Measurements from ENCODE around the gene DHX34.
A peak's percentile ranks its signal among the peaks of the same experiment; 100 is the strongest.

DHX34 gene

DNA sequence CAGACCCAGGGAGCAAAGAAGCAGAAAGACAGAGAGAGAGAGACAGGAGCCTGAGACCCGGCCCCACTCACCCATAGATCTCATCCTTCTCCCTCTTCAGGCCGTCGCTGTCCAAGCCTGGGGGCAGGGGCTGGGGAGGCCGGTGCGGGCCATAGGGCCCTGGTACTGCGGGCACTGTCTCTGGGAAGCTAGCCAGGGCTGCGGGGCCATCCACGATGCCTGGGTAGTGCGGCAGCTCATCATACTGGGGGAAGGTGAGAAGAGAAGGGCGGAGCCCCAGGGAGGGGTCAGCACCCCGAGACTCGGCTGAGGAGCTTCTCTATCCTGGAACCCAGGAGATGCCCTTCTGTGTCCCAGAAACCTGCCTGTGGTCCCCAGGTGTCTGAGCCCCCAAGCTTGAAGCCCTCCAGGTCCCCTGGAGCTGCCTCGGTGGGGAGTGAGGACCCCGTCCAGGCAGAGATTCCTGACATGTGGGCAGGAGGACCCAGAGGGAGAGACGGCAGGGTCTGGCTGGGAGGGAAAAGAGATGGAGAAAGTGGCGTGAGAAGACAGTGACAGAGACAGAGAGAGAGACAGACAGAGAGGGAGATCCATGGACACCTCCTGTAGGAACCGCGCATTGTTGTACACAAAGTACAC is 68.1 kb downstream of the DHX34 start:
- DNase-seq (ENCODE audit: low read depth): no peak

DNA sequence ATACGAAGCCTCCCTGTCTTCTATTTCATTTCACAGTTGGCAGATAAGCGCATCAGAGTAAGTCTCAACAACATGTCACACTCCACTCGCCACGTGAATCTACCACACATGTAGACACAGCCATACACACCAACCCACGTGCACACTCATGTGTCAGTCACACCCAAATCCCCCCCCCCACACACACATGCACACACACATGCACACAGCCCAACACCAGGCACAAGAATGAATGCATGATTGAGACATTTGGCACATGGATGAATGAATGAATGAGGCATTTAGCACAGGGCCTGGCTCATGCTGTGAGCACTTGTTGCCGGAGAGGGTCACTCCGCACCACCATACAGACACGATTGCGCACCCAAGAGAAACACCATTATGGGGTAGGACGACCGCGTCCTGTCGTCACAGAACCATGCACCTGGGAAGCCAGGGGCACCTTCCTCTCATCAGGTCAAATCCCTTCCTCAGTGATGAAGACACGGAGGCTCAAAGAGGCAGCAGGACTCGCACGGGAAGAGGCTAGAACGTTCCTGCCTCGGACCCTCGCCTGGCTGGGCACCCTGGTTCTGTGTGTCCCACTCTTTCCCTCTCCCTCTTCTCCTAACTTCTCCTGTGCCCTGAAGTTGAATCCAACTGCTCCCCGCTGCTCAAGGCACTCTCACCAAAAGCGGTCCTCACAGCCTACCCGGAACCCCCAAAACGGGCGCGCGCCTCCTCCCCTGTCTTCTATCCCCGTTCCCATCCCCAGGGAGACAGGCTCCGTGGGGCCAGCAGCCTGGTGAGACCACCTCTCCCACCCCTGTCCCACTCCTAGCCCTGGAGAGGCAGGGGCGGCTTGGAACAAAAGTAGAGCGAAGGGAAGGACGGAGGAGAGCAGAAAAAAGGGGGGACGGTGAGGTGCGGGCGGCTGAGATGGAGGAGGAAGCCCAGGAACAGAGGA is 68.9 kb downstream of the DHX34 start:
- DNase-seq (ENCODE audit: low read depth): no peak

DNA sequence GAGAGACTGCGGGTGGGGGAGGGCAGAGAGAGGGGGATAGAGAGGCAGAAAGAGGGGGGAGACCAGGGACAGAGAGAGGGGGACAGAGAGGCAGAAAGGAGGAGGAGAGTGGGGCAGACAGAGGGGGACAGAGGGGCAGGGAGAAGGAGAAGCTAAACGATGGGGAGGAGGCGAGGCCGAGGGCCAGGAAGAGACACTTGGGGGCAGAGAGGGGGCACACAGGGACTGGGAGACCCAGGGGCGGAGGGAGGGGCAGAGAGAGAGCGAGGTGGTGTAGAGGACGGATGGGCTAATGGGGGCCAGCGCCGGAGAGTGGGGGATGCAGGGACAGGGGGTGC is 69.5 kb downstream of the DHX34 start:
- no peak for DNase-seq (ENCODE audit: low read depth)

DNA sequence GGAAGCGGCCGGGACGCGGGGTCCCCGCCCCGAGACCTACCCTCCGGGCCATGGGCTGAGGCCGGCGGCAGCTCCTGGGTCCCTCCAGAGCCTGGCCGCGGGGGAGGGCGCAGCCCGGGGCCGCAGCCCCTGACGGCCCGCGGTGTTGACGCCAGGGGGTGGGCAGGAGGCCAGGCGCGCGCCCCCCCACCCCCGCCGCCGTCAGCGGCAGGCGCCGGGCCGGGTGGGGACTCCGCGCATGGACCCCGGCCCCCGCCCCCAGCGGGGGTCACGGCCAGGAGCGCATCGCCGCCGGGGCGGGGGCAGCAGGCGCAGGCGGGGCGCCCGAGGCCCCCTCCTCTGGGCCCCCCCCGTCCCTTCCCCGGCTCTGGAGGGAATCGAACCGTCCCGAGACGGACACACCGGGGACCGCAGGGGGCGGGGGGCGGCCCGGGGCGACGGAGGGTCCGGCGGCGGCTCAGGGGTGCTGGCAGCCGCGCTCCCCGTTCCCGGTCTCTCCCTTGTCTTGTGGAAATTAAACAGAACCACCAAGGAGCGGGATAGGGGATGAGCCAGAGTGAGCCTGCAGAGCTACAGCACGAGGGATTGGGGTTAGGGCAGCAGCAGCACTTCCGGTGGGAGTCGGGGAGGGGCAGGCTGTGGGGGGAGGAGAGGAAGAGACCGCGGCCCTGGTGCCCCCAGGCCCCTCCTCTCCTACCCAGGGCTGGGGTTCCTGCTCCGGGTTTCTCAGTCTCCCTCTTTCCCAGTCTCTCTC is 70.1 kb downstream of the DHX34 start, which contains the start of gene MEIS3:
TSS of gene MEIS3 (minus strand) at position 498 of the 754 bp plus-strand sequence. CDS start at position 52, 446 bp downstream.
- DNase-seq (ENCODE audit: low read depth): no peak

DNA sequence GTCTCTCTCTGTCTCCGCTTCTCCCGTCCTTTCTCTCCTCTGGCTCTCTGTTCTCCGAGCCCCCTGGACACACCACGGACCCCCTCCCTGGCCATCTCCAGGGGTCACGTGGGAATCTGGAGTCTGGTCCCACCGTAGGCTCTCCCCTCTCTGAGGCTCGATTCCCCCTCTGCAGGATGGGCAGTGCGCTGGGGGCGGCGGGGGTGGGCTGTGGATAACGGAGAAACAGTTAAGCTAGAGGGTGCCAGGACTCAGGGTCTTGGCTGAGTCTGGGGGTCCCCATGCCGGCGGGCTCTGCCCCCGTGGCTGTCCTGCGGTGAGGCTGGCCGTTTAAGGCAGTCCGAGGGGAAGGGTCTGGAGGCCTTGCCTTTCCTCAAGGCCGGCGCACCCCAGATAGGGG is 70.7 kb downstream of the DHX34 start:
- no peak for DNase-seq (ENCODE audit: low read depth)

DNA sequence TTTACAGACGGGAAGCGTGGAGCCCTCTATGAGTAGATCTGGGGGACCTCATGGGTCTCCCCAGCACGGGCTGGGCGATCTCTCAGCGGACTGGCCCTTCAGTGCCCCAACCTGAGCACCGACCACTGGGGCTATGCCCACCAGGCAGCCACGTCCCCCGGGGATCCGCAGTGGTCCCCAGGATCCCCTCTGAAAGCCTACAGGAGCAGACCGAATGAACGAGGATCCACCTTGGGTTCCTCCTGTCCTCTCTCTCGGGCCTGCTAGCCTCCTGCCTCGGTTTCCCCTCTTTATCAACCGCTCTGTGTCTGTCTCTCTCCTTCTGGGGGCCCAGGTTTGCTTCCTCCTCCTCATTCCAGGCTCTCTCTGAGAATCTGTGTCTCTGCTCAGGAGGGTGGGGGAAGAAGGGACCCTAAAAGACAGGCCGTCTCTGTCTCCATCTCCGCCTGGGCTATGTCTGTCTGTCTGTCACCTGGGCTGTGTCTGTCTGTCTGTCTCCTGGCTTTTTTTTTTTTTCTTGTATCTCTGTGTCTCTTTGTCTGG is 72.2 kb downstream of the DHX34 start:
- DNase-seq (ENCODE audit: low read depth): no peak

DNA sequence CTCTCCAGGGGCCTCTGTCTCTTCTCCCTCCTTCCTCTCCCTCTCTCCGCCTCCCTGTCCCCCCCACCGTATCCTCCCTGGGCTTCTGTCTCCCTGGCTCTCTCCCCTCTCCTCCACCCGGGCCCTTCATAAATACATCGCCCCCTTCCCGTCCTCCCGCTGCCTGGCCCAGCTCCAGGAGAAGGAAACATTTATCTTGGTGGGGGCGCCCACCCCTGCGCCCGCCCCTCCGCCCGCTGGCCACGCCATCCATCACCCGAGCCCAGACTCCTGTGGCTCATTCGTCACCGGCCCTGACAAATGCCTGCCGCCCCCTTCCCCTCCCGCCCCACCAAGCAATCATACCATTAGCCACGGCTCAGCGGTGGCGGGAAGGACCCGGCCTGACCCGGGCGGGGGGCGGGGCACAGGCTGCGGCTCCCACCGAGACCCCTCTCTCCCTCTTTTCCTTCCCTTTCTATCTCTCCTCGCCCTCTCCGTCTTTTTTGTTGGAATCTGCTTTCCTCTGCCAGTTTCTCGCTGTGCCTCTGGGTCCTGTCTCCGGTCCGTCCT is 72.8 kb downstream of the DHX34 start:
- DNase-seq (ENCODE audit: low read depth): no peak

DNA sequence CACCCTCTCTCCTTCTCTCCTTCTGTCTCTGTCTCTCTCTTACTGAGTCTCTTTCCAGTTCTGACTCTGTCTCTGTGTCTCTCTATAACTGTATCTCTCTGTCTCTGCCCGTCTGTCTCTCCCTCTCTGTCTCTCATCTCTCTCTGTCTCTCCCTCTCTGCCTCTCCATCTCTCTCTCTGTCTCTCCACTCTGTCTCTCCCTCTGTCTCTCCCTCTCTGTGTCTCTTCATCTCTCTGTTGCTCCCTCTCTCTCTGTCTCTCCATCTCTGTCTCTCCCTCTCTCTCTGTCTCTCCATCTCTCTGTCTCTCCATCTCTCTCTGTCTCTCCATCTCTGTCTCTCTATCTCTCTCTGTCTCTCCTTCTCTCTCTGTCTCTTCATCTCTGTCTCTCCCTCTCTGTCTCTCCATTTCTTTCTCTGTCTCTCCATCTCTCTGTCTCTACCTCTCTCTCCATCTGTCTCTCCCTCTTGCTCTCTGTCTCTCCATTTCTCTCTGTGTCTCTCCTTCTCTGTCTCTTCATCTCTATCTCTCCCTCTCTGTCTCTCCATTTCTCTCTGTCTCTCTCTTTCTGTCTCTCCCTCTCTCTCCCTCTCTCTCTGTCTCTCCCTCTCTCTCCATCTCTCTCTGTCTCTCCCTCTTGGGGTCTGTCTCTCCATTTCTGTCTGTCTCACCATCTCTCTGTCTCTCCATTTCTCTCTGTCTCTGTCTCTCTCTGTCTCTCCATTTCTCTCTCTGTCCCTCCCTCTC is 73.5 kb downstream of the DHX34 start:
- no peak for DNase-seq (ENCODE audit: low read depth)

DNA sequence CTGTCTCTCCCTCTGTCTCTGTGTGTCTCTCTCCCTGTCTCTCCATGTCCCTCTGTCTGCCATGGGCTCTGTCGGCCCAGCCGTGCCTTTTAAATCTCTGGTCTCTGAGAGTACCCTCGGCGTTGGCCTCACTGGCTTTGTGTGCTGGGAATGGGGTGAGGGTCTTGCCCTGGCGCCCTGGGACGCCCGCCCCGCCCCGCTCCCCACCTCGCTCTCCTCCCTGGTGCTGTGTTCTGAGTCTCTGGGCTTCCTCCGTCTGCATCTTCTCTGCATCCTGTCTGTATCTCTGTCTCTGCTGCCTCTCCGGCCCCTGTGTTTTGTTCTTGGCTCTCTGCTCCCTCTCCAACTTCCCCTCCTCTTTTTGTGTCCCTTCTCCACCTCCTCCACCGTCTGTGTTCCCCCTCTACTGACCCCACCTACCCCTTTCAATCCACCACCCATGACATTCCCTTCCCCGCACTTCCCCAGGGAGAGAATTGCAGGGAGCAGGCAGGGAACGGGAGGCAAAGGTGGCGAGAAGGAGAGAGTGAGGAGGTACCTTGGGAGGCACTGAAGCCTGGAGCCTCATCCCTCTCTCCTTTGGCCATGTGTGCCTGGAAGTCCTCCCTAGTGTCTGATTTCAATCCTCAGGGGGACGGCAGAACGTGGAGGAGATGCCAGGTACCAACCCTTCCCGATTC is 74.2 kb downstream of the DHX34 start:
- DNase-seq (ENCODE audit: low read depth): no peak

DNA sequence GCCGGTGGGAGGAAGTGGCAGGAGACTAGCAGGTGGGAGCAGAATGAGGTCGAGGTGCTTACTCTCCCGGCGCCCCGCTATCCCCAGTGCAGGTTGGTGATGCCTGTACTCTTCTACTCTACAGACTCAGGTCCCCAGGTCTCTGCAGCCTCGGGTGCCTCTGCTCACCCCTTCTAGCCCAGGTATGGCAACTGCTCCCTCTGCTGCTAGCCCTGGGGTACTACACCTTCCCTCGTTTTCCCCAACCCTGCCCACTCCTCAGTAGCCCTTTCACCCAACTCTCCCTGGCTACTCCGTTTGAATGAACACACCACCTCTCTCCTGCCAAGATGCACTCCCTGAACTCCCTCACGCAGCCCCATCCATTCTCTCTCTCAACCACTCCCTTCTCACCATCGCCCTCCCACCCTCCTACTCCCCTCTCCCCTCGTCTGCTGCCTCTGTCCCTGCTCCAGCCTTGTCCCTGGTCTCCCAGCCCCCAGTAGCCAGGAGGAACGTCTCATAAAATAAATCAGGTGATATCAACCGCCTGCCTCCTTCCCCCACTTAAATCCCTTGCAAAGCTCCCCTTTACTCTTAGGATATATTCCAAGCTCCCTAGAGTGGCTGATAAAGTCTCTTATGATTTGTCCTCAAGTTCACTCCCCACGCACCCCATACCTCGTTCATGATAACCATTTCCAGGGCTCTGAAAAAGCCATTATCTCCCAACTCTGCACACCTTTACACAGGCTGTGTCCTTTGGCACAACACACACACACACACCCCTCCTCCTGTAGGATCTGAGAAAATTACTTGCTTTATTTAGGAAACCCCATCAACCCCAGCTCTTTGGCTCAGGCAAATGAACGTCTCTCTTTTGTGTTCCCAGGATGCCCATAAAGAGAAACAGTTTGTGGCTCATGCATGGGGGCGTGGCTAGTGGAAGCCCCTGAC is 78.4 kb downstream of the DHX34 start:
- no peak for DNase-seq (ENCODE audit: low read depth)

DNA sequence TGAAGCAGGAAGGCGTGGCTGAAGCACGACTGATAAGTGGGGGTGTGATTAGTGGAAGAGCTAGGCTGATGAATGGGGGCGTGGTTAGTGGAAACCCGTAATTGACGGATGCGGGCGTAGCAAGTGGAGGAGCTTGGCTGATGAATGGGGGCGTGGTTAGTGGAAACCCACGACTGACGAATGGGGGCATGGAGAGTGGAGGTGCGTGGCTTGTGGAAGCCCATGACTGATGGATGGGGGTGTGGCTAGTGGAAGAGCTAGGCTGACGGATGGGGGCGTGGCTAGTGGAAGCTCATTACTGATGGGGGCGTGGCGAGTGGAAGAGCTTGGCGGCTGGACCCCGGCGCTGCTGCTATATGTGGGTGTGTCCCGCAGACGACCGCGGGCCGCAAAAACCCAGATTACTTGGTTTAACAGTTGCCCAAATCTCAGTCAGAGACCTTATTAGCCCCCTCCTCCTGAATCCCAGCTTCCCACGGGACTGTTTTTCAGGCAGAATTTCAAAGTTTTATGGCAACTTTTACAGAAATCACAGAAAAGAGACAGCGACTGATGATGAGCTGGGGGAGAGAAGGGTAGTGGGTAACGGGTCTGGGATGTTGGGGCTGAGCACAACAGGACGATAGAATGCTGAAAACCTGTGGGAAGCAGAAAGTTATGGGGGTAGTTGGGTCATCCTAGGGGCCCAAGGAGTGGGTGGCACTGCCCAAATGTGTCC is 79.2 kb downstream of the DHX34 start:
- peak; percentile 99 for DNase-seq (ENCODE audit: low read depth)

DNA sequence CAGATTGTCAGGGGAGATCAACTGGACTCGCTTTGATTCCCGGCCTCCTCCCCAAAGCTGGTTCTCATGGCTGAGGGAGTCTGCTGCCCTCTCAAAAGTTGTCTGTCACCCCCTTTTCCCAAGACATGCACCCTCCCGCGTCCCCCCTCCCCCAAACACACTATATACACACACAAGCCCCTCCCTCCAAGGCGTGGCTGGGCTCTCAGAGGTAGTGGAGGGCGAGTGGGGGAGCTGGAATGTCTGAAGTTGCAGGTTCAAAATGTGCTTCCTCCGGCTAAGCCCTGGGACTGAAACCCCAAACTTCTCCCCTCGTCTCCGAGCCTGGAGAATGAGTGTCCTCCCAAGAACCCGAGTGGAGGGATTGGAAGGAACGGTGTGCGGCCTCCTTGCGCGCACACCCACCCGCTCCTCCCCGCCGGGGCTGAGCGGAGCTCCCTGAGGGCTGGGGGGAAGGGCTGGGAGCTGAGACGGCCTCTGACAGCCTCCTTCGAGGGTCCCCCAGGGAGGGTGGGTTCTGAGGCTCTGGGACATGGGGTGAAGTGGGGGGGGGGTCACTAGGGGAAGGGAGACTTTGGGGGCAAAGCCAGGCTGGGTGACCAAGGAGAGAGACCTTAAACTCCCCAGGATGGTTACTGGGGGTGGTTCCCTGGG is 80.2 kb downstream of the DHX34 start:
- DNase-seq (ENCODE audit: low read depth): no peak

DNA sequence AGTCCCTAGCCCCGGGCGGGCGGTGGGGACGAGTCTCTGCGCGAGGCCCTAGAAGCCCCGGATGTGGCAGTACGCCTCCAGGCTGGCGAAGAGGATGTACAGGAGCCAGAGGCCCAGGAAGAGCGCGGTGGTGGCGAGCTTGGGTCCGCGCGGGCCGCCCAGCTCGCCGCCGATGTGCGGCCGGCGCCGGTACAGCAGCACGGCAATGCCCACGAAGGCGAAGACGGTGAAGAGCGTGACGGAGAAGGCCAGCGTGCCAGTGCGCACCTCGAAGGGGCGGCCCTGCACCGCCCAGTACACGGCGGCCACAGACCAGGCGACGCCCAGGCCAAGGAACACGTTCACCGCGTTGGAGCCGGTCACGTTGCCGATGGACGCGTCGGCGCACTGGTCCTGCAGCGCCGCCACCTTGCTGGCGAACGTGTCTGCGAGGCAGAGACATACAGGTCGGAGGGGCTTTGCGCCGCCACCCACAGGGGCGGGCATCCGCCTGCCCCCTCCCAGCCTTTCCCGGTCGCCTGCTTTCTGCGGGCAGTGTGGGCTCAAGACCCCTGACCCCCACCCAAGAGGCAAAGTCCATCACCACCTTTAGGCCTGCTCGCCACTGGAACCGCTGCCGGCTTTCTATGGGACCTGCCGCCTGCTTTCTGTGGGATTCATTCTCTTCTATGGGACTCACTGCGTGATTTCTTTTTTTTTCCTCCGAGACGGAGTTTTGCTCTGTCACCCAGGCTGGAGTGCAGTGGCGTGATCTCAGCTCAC is 81.1 kb downstream of the DHX34 start:
- no peak for DNase-seq (ENCODE audit: low read depth)

DNA sequence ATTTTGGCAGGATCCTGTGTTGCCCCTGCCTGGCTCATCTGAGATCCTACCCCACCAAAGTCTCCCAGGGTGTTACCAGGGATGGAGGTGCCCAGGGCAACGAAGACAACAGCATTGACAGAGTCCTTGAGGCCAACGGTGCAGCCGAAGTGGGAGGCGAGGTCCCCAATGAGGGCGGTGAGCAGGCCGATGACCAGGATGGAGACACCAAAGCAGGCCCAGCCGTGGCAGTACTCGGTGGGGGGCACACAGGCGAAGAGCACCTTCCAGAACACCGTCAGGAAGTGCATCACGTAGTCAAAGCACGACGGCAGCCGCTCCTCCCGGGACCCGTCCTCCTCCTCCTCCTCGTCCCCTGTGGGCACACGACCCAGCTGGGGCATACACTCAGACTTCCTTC is 83.0 kb downstream of the DHX34 start:
- no peak for DNase-seq (ENCODE audit: low read depth)

Measured in HS-5 (cell line).